ENCODE data around the gene CDK15.

DNA sequence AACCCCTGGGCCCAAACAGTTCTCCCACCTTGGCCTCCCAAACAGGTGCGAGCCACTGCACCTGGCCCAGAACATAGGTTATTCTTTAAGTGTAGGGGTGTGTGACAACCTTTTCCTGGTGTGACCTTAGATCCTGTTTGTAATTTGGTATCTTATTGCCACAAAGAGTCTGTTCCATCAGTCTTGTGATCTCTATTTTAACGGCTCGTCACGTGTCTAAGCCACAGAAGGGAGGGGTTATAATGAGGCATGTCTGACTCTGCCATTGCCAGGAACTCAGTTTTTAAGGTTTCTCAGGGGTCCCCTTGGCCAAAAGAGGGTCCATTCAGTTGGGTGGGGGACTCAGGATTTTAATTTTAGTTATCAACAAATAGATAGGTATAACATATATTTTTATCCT is 21.2 kb upstream of the CDK15 start:
- TF ChIP-seq CTCF (IDR thresholded peaks at IDR 0.05): no peak
- TF ChIP-seq POLR2A (IDR thresholded peaks at IDR 0.05): no peak

Data from body of pancreas (tissue), 4 donors.